Osteoblast (primary cell): ENCODE measurements around the gene RGS12. TPM values are rescaled to one million over a fixed set of nuclear protein-coding genes. Genes with fewer than 3 reads are reported as not detected.
A peak's percentile ranks its signal among the peaks of the same experiment; 100 is the strongest.

Source experiments
- DNase-seq: peaks from one replicate; pipeline ENCODE4 v3.0.0; 2011; ENCODE audit warnings: low spot score, mixed read lengths; ENCODE audit not compliant: insufficient read length; ENCODE audit errors: missing footprints
- H2AFZ ChIP-seq: 2 replicates; pipeline ENCODE4 v1.6.0; 2011; ENCODE audit warnings: mild to moderate bottlenecking, low read length
- H3K27ac ChIP-seq: 2 replicates; pipeline ENCODE4 v1.5.1; 2011; ENCODE audit warnings: mild to moderate bottlenecking, low read depth, low read length, moderate library complexity
- H3K27me3 ChIP-seq: 2 replicates; pipeline ENCODE4 v1.6.0; 2012; ENCODE audit warnings: mild to moderate bottlenecking, control low read depth, inconsistent platforms, low read length, moderate library complexity; ENCODE audit not compliant: insufficient read depth
- H3K36me3 ChIP-seq: 2 replicates; pipeline ENCODE4 v1.5.1; 2011; ENCODE audit warnings: mild to moderate bottlenecking, low read length, control low read depth, moderate library complexity; ENCODE audit not compliant: insufficient read depth
- H3K4me1 ChIP-seq: 2 replicates; pipeline ENCODE4 v1.5.1; 2011; ENCODE audit warnings: mild to moderate bottlenecking, low read length, control low read depth, moderate library complexity; ENCODE audit not compliant: insufficient read depth
- H3K4me2 ChIP-seq: 2 replicates; pipeline ENCODE4 v1.6.0; 2011; ENCODE audit warnings: mild to moderate bottlenecking, low read length; ENCODE audit not compliant: insufficient read depth
- H3K4me3 ChIP-seq: fragments of 200-600 bp; sonication (generic); 3 replicates; pipeline ENCODE4 v1.5.1; 2012; ENCODE audit warnings: mild to moderate bottlenecking, low read length, inconsistent platforms; ENCODE audit not compliant: insufficient read depth
- H3K79me2 ChIP-seq: 2 replicates; pipeline ENCODE4 v1.6.0; 2012; ENCODE audit warnings: mild to moderate bottlenecking, low read length, control low read depth, inconsistent platforms; ENCODE audit not compliant: insufficient read depth
- H3K9me3 ChIP-seq: 2 replicates; pipeline ENCODE4 v1.5.1; 2011; ENCODE audit warnings: low read depth, low read length, control low read depth
- H4K20me1 ChIP-seq: 2 replicates; pipeline ENCODE4 v1.6.0; 2012; ENCODE audit warnings: mild to moderate bottlenecking, low read length, control low read depth; ENCODE audit not compliant: insufficient read depth
- total RNA-seq: library from RNA; depleted of rRNA; stranded (reverse); fragments of >200 nt; gene quantifications from 2 replicates; pipeline ENCODE4 v1.2.3, GENCODE V29; 2012
- TF ChIP-seq, protein P1 (sequence below): IDR thresholded peaks from 2 replicates; pipeline ENCODE4 v1.5.1; 2011; ENCODE audit warnings: mild to moderate bottlenecking, low read depth, low read length, moderate library complexity; ENCODE audit errors: extremely low read depth

The RGS12 gene
- total RNA-seq, 1 donor: 61.2 TPM

DNA sequence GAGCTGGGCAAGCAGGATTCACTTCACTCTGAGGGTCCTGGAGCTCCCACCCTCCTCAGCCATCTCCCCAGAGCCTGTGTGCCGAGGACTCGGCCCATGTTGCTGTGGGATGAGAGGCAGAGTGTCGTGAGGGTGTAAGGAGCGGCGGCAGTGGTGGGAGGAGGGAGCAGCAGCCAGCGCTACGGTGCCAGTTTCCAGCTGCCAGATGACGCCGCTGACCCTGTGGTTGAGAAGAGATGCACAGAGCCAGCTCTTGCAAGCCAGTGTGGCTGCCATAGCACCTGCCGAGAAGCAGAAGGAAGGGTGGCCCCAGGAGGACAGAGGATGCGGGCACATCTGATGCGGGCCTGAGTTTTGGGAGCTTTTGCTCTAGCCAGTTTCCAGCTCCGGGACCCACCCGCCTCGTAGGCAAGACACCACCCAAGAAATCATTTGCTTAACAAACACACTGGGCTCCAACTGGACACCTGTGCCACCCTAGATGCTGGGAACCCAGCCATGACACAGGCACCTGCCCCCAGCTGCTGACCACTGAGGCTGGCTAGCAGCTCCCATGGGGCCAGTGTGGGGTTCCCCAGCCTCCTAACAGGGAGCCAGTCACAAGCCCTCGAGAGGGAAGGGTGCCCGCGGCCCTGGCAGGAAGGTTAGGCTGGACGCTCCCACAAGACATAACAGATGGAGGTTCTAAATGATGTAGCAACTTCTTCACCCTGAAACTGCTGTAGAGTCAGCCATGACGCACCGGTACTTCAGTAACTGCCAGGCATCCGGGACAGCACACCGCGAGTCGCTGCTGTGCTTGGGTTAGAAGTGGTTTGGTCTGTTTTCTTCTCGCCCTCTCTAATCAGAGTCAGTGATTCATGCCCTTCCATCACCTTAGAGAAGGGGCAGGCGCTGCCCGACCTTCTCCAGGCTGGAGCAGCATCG lies 35.0 kb upstream of the RGS12 start:
- peak; percentile 98 for DNase-seq
- no peak overlapping the region for H3K27ac ChIP-seq
- H3K27me3 ChIP-seq: no peaks in the 10 kb centered on the region
- TF ChIP-seq, protein P1, sequence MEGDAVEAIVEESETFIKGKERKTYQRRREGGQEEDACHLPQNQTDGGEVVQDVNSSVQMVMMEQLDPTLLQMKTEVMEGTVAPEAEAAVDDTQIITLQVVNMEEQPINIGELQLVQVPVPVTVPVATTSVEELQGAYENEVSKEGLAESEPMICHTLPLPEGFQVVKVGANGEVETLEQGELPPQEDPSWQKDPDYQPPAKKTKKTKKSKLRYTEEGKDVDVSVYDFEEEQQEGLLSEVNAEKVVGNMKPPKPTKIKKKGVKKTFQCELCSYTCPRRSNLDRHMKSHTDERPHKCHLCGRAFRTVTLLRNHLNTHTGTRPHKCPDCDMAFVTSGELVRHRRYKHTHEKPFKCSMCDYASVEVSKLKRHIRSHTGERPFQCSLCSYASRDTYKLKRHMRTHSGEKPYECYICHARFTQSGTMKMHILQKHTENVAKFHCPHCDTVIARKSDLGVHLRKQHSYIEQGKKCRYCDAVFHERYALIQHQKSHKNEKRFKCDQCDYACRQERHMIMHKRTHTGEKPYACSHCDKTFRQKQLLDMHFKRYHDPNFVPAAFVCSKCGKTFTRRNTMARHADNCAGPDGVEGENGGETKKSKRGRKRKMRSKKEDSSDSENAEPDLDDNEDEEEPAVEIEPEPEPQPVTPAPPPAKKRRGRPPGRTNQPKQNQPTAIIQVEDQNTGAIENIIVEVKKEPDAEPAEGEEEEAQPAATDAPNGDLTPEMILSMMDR: no peak
- H3K4me2 ChIP-seq: no peak overlapping the region
- no peaks in the 10 kb centered on the region for H3K4me1 ChIP-seq
- no peaks in the 10 kb centered on the region for H4K20me1 ChIP-seq
- no peak overlapping the region for H3K4me3 ChIP-seq
- no peaks in the 10 kb centered on the region for H3K79me2 ChIP-seq
- H2AFZ ChIP-seq: no peak overlapping the region
- H3K36me3 ChIP-seq: no peaks in the 10 kb centered on the region
- no peaks in the 10 kb centered on the region for H3K9me3 ChIP-seq

DNA sequence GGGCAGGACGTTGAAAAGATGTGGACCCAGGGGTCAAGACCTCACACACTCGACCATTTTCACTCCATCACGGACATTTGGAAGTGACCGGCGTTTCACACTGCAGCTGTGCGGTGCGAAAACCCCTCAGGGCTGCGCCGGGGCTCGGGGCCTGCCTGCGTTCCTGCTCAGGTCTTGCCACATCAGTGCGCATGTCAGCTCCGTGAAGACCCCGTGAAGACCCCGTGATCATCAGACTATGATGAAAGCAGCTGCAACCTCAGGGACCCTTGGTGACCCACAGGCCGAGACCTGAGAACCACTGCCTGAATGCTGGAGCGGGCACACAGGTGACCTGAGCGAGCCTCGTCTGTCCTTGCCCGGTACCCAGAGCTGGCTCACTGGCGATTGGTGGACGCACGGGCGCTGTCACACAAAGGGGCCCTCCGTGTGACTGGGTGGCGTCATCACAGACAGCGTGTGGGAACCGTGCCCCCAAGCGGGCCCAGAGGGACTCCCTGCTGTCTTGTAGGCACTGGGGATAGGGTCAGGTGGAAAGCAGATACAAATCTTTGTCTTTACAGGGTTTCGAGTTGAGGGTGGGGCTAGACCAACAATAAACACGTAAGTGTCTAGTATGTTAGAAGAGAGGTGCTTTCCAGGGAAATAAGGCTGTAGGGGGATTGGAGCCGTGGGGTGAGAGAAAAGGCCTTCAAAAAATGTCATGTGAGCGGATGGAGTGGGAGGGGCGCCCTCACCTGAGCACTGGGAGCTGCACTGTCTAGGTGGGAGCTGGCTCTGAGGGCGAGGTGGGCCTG lies 31.2 kb upstream of the RGS12 start:
- Histone ChIP-seq H3K4me2 (no peak overlapping the region), H3K4me1 (no peaks in the 10 kb centered on the region)

DNA sequence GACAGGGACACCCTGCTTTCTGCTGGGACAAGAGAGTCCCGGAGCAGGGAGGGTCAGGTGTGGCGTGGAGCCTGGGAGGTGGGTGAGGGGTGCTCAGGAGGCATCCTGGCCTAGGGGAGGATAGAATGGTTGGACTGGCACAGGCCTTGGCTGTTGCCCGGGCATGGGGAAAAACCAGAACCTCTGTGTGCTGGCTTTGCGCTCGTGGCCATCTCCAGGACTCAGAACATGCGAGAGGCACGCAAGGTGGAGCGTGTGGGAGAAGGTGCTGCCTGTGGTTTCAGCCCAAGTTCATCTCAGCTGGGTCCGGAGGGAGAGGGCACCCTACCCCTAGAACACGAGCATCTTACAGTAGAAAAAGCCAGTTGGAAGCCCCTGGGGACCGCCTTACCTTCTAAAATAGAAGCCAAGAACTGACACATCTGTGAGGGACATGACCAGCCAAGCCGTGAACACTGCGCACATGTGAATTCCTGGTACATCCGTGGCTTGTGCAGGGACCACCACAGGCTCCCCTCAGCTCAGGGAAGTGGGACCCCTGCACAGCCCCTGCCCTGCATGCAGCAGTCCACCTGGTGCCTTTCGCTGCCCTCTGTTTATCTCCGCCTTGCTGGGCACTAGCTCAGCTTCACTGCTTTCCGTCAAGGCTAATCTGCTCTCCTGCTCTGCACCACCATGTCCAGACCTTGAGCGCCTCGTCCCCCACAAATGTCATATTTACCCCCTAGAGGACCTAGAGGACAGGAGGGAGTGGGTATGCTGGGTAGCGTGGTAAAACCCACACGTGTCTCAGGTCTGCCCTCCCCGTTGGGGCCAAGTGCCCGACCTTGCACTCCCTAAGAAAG lies 30.4 kb upstream of the RGS12 start:
- TF ChIP-seq, protein P1: no peak
- Histone ChIP-seq H3K4me2 (no peak overlapping the region), H3K4me3 (no peak overlapping the region), H3K36me3 (no peaks in the 10 kb centered on the region), H3K27me3 (peaks cover 9% of the 10 kb centered on the region), H2AFZ (no peak overlapping the region), H3K4me1 (no peaks in the 10 kb centered on the region), H3K79me2 (no peaks in the 10 kb centered on the region), H4K20me1 (no peaks in the 10 kb centered on the region), H3K27ac (no peak overlapping the region), H3K9me3 (no peaks in the 10 kb centered on the region)
- DNase-seq: peak; percentile 68

More for the DNA sequence above, 31.2 kb upstream of the RGS12 start:
- TF ChIP-seq, protein P1: no peak
- no peak overlapping the region for H3K4me3 ChIP-seq
- peak; percentile 79 for DNase-seq
- no peaks in the 10 kb centered on the region for H4K20me1 ChIP-seq
- no peaks in the 10 kb centered on the region for H3K9me3 ChIP-seq
- no peak overlapping the region for H2AFZ ChIP-seq
- no peaks in the 10 kb centered on the region for H3K79me2 ChIP-seq
- peaks cover 9% of the 10 kb centered on the region for H3K27me3 ChIP-seq
- H3K27ac ChIP-seq: no peak overlapping the region
- no peaks in the 10 kb centered on the region for H3K36me3 ChIP-seq
